Effector memory CD8-positive, alpha-beta T cell (primary cell): ENCODE data around the gene FRMD3.

ENCODE experiments used
- ATAC-seq: fragments of 150-1000 bp; cut with Tn5 transposase; replicated peaks from 2 replicates; pipeline ENCODE4 v1.10.0; 2021; ENCODE audit warnings: mild to moderate bottlenecking, moderate library complexity
- DNase-seq, 3 experiments: peaks; one replicate each; pipeline ENCODE4 v3.0.0; 2021
- H3K27ac Mint-ChIP-seq, 2 donors: one replicate each; pipeline ENCODE4 v1.8.0; 2022; ENCODE audit warnings: mild to moderate bottlenecking in 2 of 2, mixed read lengths in 2 of 2, moderate library complexity in 2 of 2
- H3K27me3 Mint-ChIP-seq, 2 donors: one replicate each; pipeline ENCODE4 v1.8.0; 2022; ENCODE audit warnings: mixed read lengths in 2 of 2
- H3K36me3 Mint-ChIP-seq: one replicate; pipeline ENCODE4 v1.8.0; 2022; ENCODE audit warnings: mild to moderate bottlenecking, moderate library complexity, mixed read lengths; ENCODE audit not compliant: insufficient read depth
- H3K4me1 Mint-ChIP-seq, 2 donors: one replicate each; pipeline ENCODE4 v1.8.0; 2022; ENCODE audit warnings: low read depth in 2 of 2, mixed read lengths in 2 of 2
- H3K4me3 Mint-ChIP-seq, 2 donors: one replicate each; pipeline ENCODE4 v1.8.0; 2022; ENCODE audit warnings: mild to moderate bottlenecking in 2 of 2, mixed read lengths in 2 of 2, moderate library complexity in 2 of 2
- H3K9me3 Mint-ChIP-seq, 2 donors: one replicate each; pipeline ENCODE4 v1.8.0; 2022; ENCODE audit warnings: mixed read lengths in 2 of 2
- total RNA-seq, 9 experiments: gene quantifications; one replicate each; lab custom pipeline; 2026; lab: John Stamatoyannopoulos, UW

Gene FRMD3
- total RNA-seq, result 0.83 to 2.6 (median 2.0) reads per million in 9 experiments

DNA sequence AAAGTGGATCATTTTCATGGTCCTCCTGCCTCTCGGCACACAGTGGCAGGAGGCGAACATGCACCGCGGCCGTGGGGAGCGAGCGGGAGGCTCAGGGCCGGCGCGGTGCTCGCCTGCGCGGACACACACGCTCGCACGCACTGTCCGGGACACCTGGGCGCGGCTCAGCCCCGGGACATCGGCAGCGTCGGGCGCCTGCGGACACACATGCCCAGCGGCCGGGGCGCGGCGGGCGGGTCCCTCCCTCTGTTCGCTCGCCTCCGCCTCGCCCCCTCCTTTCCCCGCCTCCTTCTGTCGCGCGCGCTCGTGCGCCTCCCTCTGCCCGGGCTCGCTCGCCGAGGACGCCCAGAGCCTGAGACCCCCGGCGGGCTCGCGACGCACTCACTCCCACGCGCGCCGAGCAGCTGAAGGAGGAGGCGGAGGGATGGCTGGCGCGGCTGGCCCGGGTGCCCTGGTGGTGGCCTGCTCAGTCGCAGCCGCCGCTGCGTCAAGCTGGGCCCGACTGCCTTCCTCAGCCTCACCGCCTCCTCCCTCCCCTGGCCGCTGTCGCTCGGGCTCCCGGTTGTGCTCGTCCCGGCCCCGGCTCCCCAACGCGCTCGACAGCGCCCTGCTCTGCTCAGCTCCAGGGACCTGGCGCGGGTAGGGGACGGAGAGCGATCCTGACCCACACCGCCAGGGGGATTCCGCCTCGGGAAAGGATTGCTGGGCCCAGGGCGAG lies at the start of gene FRMD3:
Gene FRMD3, minus strand, starts transcription at position 230 of the 718 bp plus-strand sequence. Its CDS starts 170 bp downstream, at position 60.
- no peak for ATAC-seq
- H3K27ac Mint-ChIP-seq, result no peak within 1 kb of the TSS
- H3K27me3 Mint-ChIP-seq, result peaks cover 32 to 52% of the 10 kb centered on the region in 2 donors
- no peaks in the 10 kb centered on the region for H3K9me3 Mint-ChIP-seq
- H3K36me3 Mint-ChIP-seq, result peaks cover 3% of the 10 kb centered on the region
- no peak for DNase-seq
- peak within 1 kb of the TSS; percentile 6 to 43 for H3K4me3 Mint-ChIP-seq
- peaks cover 2 to 6% of the 10 kb centered on the region in 2 donors for H3K4me1 Mint-ChIP-seq

DNA sequence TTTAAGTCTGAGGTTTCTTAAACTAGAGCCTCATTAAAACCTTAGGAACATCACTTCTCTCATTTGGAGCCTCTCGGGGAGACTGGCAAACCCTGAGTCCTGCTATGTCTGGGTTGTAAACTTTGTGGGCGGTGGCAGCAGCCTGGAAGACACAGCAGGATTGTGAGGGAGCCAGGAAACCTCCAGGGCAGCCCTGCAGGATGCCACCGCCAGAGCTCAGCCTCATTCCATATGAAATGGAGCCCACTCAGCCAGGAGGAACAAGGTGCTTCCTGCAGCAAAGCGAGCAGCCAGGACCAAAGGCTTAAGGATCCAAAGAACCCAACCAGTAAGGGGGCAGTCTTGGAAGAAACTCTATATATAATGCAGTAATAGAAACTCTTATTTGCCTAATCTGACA lies 46.8 kb upstream of the FRMD3 start:
- ATAC-seq (no peak), DNase-seq (no peak)
- Mint-ChIP-seq H3K27me3 (no peaks in the 10 kb centered on the region), H3K4me1 (no peaks in the 10 kb centered on the region), H3K4me3 (no peak overlapping the region), H3K27ac (no peak overlapping the region), H3K9me3 (no peaks in the 10 kb centered on the region), H3K36me3 (no peaks in the 10 kb centered on the region)

DNA sequence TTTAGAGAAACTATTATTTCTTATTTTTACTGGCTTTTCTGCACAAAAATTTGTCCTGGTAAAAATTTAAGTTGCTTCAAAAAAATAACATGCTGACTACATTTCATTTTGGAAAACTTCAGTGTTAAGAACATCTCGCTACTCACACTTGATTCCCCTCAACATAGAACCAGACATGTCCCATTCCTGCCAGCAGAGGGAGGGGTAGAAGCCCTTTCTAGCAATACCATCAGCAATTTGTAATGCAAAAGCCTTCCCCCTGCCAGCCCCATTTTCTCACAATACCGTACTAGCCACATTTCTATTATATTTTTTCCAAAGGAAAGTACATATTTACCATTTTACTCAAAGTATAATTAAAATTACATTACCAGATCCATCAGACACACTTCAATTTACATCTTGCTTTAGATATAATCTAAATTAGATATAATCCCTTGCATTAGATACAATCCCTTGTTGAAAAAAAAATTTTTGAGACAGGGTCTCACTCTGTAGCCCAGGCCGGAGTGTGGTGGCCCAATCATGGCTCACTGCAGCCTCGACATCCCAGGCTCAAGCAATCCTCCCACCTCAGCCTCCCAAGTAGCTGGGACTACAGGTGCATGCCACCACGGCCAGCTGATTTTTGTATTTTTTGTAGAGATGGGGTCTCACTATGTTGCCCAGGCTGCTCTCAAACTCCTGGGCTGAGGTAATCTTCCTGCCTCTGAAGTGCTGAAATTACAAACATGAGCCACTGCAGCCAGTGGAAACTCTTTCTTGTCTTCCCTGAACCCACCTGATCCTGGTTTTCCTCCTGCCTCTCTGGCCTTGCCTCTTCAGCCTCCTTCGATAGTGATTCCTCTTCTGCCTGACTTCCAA lies 45.2 kb upstream of the FRMD3 start:
- no peaks in the 10 kb centered on the region for H3K36me3 Mint-ChIP-seq
- ATAC-seq (no peak), DNase-seq (peak; percentile 6 to 27 (median 15))
- H3K27ac Mint-ChIP-seq, result no peak overlapping the region
- no peaks in the 10 kb centered on the region for H3K9me3 Mint-ChIP-seq
- no peak overlapping the region for H3K4me3 Mint-ChIP-seq
- no peaks in the 10 kb centered on the region for H3K27me3 Mint-ChIP-seq
- H3K4me1 Mint-ChIP-seq, result no peaks in the 10 kb centered on the region

DNA sequence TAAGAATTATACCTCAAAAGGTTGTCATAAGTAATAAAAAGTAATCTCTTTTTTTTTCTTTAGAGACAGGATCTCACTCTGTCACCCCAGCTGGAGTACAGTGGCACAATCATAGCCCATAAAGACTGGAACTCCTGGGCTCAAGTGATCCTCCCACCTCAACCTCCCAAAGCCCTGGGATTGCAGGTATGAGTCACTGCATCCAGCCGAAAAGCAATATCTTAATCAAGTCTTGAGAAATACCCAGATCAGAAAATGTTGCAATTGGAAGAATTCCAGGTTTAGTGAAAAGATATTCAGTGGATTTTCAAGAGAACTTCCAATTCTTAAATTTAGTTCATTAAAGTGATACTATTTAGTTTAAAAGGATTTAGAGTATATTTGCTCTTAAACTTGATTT lies 43.8 kb upstream of the FRMD3 start:
- DNase-seq (no peak), ATAC-seq (no peak)
- Mint-ChIP-seq H3K27me3 (no peaks in the 10 kb centered on the region), H3K4me1 (no peaks in the 10 kb centered on the region), H3K36me3 (no peaks in the 10 kb centered on the region), H3K27ac (no peak overlapping the region), H3K9me3 (no peaks in the 10 kb centered on the region), H3K4me3 (no peak overlapping the region)

DNA sequence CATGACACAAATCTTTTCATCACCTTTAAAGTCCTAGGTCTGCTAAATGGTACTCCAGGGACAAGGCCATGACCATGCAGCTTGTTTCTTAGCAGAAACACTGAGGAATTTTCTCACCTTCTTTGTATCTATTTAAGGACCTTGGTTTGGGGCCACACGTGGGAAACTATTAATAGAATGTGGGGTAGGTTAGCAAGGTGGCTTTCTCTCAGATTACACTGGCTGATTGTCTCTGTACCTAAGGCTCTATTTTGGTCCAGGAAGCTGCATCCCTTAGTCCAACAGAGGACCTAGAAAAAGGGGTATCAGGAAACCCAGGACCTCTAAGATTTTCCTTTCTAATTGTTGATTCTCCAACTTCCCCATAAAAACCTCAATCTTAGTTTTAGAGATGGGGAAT lies 36.3 kb upstream of the FRMD3 start:
- Mint-ChIP-seq H3K9me3 (no peaks in the 10 kb centered on the region), H3K36me3 (no peaks in the 10 kb centered on the region), H3K27me3 (no peaks in the 10 kb centered on the region), H3K27ac (no peak overlapping the region), H3K4me1 (no peaks in the 10 kb centered on the region), H3K4me3 (no peak overlapping the region)
- ATAC-seq, result no peak
- DNase-seq, result no peak

DNA sequence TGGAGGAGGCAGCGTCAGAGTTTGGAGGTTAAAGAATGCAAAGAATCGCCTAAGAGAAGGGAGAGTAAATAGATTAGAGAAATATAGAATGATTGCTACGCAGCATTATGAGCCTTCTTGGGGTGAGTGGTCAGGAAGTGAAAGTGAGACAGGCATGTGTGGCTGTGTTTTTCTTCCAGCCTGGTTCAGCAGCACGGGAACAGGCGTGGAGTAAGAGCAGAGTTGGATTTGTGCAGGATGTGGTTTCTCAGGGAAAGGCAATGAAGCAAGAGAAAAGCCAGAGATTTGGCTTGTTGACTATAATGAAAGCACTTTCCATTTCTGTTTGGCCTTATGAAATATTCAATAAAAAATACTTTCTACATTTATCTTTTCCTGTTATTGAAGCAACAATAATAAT lies 34.3 kb upstream of the FRMD3 start:
- DNase-seq (no peak), ATAC-seq (no peak)
- Mint-ChIP-seq H3K4me1 (no peaks in the 10 kb centered on the region), H3K27ac (no peak overlapping the region), H3K9me3 (no peaks in the 10 kb centered on the region), H3K36me3 (no peaks in the 10 kb centered on the region), H3K27me3 (no peaks in the 10 kb centered on the region), H3K4me3 (no peak overlapping the region)

DNA sequence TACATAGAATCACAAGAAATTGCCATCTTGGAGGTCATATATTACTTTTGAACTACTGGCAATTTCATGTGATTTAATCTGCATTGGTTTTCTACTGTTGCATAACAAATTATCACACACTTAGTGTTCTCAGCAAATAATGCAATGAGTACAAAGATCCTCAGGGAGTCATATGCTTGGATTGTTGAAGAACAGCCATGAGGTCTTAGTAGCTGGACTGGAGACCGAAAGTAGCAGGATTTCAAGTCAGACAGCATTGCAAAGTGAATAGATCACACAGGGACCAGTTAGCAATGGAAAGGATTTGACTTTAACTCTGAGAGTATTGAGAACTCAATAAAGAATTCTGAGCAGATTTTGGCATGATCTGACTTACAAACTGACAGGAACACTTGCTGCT lies 32.2 kb upstream of the FRMD3 start:
- no peak overlapping the region for H3K27ac Mint-ChIP-seq
- H3K4me3 Mint-ChIP-seq, result no peak overlapping the region
- DNase-seq (no peak), ATAC-seq (no peak)
- H3K36me3 Mint-ChIP-seq, result no peaks in the 10 kb centered on the region
- H3K4me1 Mint-ChIP-seq, result no peaks in the 10 kb centered on the region
- H3K9me3 Mint-ChIP-seq, result no peaks in the 10 kb centered on the region
- H3K27me3 Mint-ChIP-seq, result no peaks in the 10 kb centered on the region

DNA sequence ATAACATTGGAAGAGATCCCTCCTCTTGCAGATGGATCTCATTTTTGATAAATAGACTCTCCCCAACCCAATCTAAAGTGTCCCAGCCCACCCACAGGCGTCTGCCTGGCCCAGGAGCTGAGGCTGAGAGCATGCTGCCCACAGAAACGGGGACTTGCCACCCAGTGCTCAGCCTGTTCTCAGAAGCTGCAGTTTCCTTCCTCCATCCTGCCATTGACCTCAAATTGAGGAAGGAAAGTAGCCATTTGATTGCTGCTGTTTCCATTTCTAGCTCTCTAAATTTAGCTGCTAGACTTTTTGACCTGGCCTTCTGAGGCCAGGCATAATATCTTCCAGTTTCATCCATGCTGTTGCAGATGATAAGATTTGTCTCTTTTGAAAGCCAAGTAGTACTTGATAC lies 31.1 kb upstream of the FRMD3 start:
- Mint-ChIP-seq H3K4me1 (no peaks in the 10 kb centered on the region), H3K9me3 (no peaks in the 10 kb centered on the region), H3K27ac (no peak overlapping the region), H3K4me3 (no peak overlapping the region), H3K36me3 (no peaks in the 10 kb centered on the region), H3K27me3 (no peaks in the 10 kb centered on the region)
- ATAC-seq (no peak), DNase-seq (no peak)

DNA sequence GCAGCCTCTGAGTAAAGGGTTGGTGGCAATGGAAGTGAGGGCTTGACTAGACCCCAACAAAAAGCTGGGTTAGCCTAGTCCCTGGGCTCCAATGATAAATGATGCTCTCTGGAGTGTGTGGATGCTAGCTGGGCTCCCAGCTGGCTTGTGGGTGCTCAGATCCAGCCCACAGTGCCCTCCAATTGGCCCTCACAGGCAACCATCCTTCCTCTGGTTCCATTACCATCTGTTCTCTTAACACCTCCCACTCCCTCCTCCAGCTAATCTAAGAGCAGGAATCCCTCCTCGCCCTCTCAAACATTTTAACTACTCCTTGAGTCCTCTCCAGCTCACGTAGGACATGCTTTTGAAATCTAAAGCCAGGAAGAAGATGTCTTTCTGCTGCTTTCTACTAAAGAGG lies 25.2 kb upstream of the FRMD3 start:
- Mint-ChIP-seq H3K27ac (no peak overlapping the region), H3K4me3 (no peak overlapping the region), H3K4me1 (no peaks in the 10 kb centered on the region), H3K9me3 (no peaks in the 10 kb centered on the region), H3K36me3 (no peaks in the 10 kb centered on the region), H3K27me3 (no peaks in the 10 kb centered on the region)
- DNase-seq, result no peak
- no peak for ATAC-seq

DNA sequence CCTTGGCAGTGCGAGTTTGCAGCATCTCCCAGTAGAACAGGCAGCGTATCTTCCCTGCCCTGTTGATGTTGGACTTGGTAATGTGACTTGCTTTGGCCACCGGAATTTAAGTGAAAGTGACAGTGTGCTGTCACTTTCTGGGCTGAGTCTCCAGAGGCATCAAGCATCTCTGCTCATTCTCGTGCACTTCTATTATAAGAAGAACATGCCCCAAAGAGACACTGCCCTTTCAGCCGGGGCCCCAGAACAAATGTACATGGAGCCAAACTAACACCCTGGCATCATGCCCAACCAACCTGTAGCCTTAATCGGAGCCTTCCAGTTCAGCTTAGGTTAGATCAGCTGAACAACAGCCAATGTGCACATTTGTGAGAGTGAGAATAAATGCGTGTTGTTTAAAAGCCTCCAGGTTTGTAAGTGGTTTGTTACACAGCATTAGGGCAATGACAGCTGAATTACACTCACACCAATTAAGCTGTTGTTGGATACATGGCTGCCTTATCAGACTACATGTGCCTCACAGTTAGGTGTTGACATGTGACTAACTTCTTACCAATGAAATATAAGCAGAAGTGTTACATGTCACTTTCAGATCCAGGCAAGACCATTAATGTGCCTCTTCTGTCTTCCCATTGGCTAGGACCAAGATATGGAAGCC lies 22.1 kb upstream of the FRMD3 start:
- Mint-ChIP-seq H3K27me3 (no peaks in the 10 kb centered on the region), H3K4me3 (no peak overlapping the region), H3K4me1 (no peaks in the 10 kb centered on the region), H3K27ac (no peak overlapping the region), H3K9me3 (peaks cover 0 to 8% of the 10 kb centered on the region in 2 donors), H3K36me3 (no peaks in the 10 kb centered on the region)
- DNase-seq (no peak), ATAC-seq (no peak)

DNA sequence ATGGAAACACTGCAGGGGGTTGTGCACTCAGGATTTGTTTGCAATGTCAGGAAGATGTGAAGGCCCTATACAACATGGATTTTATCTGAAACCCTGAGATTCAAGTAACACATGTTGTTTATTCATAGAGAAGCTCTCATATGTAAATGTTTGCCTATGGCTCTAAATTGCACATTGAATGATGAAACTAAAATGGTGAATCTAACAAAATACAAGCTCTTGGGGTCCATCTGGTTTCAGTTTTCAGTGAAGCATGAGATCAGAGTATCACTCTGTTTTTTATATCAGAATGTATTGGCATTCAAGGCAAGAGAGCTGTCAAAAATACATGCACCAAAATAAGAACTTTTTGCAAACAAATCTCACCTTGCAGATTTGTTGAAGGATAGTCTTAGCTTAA lies 19.6 kb upstream of the FRMD3 start:
- ATAC-seq, result no peak
- peaks cover 12 to 16% of the 10 kb centered on the region in 2 donors for H3K9me3 Mint-ChIP-seq
- no peaks in the 10 kb centered on the region for H3K36me3 Mint-ChIP-seq
- no peak overlapping the region for H3K4me3 Mint-ChIP-seq
- peaks cover 17 to 18% of the 10 kb centered on the region in 2 donors for H3K27me3 Mint-ChIP-seq
- no peak for DNase-seq
- H3K27ac Mint-ChIP-seq, result no peak overlapping the region
- no peaks in the 10 kb centered on the region for H3K4me1 Mint-ChIP-seq

DNA sequence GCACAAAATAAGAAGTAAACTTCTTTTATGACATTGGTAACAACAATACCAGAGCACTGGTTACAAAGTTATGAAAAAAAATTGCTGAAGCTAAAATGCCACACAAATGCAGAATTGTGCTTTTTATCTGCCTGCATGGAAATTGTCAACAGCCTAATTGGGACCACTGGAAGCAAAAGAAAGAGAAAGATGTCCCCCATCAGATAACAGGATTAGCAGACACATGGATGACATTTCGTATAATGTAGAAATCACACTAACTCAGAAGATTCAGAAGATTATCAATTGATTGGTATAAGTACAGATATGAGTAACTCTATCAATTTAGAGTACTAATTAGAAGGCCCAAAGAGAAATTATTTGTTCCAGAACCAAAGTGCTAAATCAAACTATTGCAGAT lies 19.1 kb upstream of the FRMD3 start:
- peaks cover 17 to 18% of the 10 kb centered on the region in 2 donors for H3K27me3 Mint-ChIP-seq
- no peak for DNase-seq
- H3K9me3 Mint-ChIP-seq, result peaks cover 12 to 18% of the 10 kb centered on the region in 2 donors
- H3K4me1 Mint-ChIP-seq, result no peaks in the 10 kb centered on the region
- ATAC-seq, result no peak
- no peak overlapping the region for H3K27ac Mint-ChIP-seq
- no peaks in the 10 kb centered on the region for H3K36me3 Mint-ChIP-seq
- H3K4me3 Mint-ChIP-seq, result no peak overlapping the region

DNA sequence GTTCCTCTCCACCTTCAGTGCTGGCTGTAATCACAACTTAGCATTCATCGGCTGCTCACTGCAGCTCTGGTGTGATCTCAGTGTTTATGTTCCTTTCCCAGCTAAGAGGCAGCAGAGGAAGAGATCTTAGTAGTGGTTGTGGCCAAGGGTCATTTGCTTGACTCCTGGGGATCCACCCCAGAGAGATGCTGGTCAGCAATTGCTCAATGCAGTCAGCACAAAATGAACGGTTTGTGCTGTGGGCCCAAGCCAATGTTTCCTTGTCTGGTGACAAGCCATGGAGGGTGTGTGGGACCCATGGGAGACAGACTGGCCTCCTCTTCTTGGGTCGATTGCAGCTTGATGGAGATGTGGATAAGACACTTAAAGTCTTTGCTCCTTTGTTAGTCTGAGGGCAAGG lies 16.1 kb upstream of the FRMD3 start:
- Mint-ChIP-seq H3K36me3 (no peaks in the 10 kb centered on the region), H3K4me1 (no peaks in the 10 kb centered on the region), H3K9me3 (peaks cover 16 to 26% of the 10 kb centered on the region in 2 donors), H3K27ac (no peak overlapping the region), H3K4me3 (no peak overlapping the region), H3K27me3 (peaks cover 17 to 18% of the 10 kb centered on the region in 2 donors)
- no peak for ATAC-seq
- no peak for DNase-seq
